ENCODE measurements around the gene GNAQ. TPM values are rescaled to one million over a fixed set of nuclear protein-coding genes. Genes with fewer than 3 reads are reported as not detected.

Gene GNAQ
- total and polyA plus RNA-seq, 2 donors (not counting 1 experiment from before 2014, with no cell fraction given): 30.4 to 74.3 TPM

- H3K79me2 ChIP-seq (ENCODE audit: control insufficient read depth, insufficient read depth, low read length): no peaks in the 10 kb centered on the region
- H3K4me2 ChIP-seq (ENCODE audit: extremely low read depth, insufficient read depth, low read length): no peak overlapping the region
- no peak overlapping the region for H3K9ac ChIP-seq (ENCODE audit: insufficient read depth, low read length)
- no peaks in the 10 kb centered on the region for H3K36me3 ChIP-seq (ENCODE audit: control insufficient read depth, insufficient read depth, low read length)
- H3K27ac ChIP-seq (ENCODE audit: insufficient read depth, low read length): peak overlapping the region; percentile 24
- DNase-seq (ENCODE audit: low read depth in 2 of 2): peak in 1 of 2 donors; percentile 14
- H4K20me1 ChIP-seq (ENCODE audit: control insufficient read depth, extremely low read depth, insufficient read depth, low read length): no peaks in the 10 kb centered on the region
- no peak overlapping the region for H3K4me3 ChIP-seq (replicated peaks in 1 of 4; ENCODE audit: control extremely low read depth in 1 of 4, insufficient read depth in 1 of 4, low read depth in 3 of 4, low read length in 4 of 4)
- H3K4me1 ChIP-seq (ENCODE audit: control insufficient read depth, extremely low read depth, insufficient read depth, low read length): peaks cover 4% of the 10 kb centered on the region
- H3K9me3 ChIP-seq (ENCODE audit: control insufficient read depth, insufficient read depth, low read depth, low read length): no peaks in the 10 kb centered on the region
- H3K27me3 ChIP-seq (ENCODE audit: control insufficient read depth, insufficient read depth, low read length): no peaks in the 10 kb centered on the region
- H2AFZ ChIP-seq (ENCODE audit: low read length): no peak overlapping the region
- TF ChIP-seq EZH2 (IDR thresholded peaks at IDR 0.05; ENCODE audit: low read length, missing control alignments): no peak
- no peak for TF ChIP-seq CTCF (conservative IDR thresholded peaks at IDR 0.05 in 1 of 2, IDR thresholded peaks at IDR 0.05 in 1 of 2; ENCODE audit: low read depth in 1 of 2, low read length in 2 of 2)
Observed at GRCh38 chr9:77807846-77808750, 223.5 kb downstream of the GNAQ start.

- H3K9ac ChIP-seq (ENCODE audit: insufficient read depth, low read length): no peak overlapping the region
- no peak overlapping the region for H3K27ac ChIP-seq (ENCODE audit: insufficient read depth, low read length)
Observed at GRCh38 chr9:77807281-77807683, 224.3 kb downstream of the GNAQ start.

More at GRCh38 chr9:77807281-77807683, 224.3 kb downstream of the GNAQ start:
- peak; percentile 91 to 94 for DNase-seq (ENCODE audit: low read depth in 2 of 2)
- Histone ChIP-seq H3K4me2 (ENCODE audit: extremely low read depth, insufficient read depth, low read length) (no peak overlapping the region), H3K36me3 (ENCODE audit: control insufficient read depth, insufficient read depth, low read length) (no peaks in the 10 kb centered on the region), H4K20me1 (ENCODE audit: control insufficient read depth, extremely low read depth, insufficient read depth, low read length) (no peaks in the 10 kb centered on the region), H2AFZ (ENCODE audit: low read length) (no peak overlapping the region), H3K27me3 (ENCODE audit: control insufficient read depth, insufficient read depth, low read length) (no peaks in the 10 kb centered on the region), H3K79me2 (ENCODE audit: control insufficient read depth, insufficient read depth, low read length) (no peaks in the 10 kb centered on the region), H3K4me3 (replicated peaks in 1 of 4; ENCODE audit: control extremely low read depth in 1 of 4, insufficient read depth in 1 of 4, low read depth in 3 of 4, low read length in 4 of 4) (no peak overlapping the region), H3K4me1 (ENCODE audit: control insufficient read depth, extremely low read depth, insufficient read depth, low read length) (peaks cover 4% of the 10 kb centered on the region), H3K9me3 (ENCODE audit: control insufficient read depth, insufficient read depth, low read depth, low read length) (no peaks in the 10 kb centered on the region)
- TF ChIP-seq EZH2 (IDR thresholded peaks at IDR 0.05; ENCODE audit: low read length, missing control alignments) (no peak), CTCF (conservative IDR thresholded peaks at IDR 0.05 in 1 of 2, IDR thresholded peaks at IDR 0.05 in 1 of 2; ENCODE audit: low read depth in 1 of 2, low read length in 2 of 2) (peak in 1 of 2 donors; percentile 3)

Measured in fibroblast of lung (primary cell).